RKO (cell line): Measurements from ENCODE around the gene TEX9.
A peak's percentile ranks its signal among the peaks of the same experiment; 100 is the strongest.
"Not testable (repeated sequence)": the region's sequence is repeated elsewhere in the genome, so short reads cannot be mapped to it uniquely, and the experiment has no call there.

Experiments
- DNase-seq: peaks from one replicate; pipeline ENCODE4 v3.0.0-alpha.2; 2016; ENCODE audit warnings: low spot score

The TEX9 gene

DNA sequence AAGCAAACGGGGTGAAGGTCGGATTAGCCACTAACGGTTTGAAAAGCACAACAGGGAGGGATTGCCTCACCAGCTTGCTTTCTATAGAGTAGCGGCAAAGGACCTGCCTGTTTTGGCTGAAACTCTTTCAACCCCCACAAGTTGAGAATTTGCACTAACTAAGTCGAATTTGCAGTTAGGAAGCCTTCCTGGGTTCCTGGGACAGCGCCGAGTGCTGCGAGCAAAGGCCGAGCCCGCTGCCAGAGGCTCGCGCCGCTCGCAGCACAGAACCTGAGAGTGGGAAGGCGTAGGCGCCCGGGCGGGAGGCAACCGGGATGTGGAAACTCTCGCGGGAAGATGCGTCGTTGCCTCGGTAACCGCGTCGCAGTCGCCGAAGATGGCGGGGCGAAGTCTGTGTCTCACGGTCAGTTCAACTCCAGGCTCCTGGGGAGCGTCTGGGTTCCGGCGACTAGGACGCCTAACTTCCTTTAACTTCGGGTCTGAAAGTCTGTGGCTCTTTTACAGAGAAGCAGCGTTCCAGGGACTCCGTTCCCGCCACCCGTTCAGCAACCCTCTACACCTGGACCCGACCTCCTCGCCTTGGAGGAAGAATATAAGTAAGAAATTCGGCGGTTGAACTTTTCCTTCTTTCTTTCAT, at the start of gene TEX9:
Gene TEX9 (plus strand): TSS at position 352 of the 637 bp plus-strand sequence. CDS start 25 bp downstream, at position 377.
- DNase-seq: peak; percentile 89

GRCh38 chr15:56316561-56316960, 48.7 kb upstream of the TEX9 start:
- not testable (repeated sequence) for DNase-seq

DNA sequence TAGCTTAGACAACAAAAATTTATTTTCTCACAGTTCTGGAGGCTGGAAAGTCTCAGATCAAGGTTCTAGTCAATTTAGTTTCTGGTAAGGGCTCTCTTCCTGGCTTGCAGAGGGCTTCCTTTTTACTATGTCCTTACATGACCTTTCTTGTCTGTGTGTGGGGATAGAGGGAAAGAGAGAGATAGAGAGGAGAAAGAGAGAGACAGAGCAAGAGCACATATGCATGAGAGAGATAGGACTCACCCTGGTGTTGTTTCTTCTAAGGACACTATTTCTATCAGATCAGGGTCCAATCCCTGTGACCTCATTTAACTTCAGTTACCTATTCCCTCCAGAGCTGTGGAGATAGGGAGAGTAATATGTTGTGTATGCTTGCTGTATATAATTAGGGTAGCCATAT, 44.9 kb upstream of the TEX9 start:
- no peak for DNase-seq

DNA sequence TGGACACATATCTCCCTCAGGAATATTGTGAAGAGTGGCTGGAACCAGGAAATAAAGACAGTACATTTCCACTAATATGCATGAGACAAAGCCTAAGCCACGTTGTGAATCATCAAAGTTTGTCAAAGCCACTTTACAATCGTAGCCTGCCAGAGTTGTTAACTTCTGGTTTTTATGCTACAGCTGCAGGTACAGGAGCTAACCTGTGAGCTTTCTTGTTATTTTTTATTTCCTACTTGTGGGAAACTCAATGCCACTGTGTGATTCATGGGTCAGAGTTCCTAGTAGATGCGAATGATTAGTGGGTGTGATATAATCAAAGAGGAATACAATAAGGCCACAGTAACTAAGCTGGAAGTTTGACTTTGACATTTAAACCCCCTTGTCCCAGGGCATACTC, 44.4 kb upstream of the TEX9 start:
- no peak for DNase-seq

- DNase-seq: no peak
Measured at GRCh38 chr15:56322444-56322843, 42.8 kb upstream of the TEX9 start.

DNA sequence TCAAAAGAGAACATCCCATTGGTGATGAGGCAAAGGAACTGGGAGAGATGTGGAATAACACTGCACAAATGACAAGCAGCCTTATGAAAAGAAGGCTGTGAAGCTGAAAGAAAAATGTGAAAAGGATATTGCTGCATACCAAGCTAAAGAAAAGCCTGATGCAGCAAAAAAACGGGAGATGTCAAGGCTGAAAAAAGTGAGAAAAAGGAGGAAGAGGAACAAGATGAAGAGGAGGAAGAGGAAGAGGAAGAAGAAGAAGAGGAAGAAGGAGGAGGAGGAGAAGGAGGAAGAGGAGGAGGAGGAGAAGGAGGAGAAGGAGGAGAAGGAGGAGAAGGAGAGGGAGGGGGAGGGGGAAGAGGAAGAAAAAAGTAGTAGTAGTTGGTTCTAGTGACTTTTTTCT, 41.8 kb upstream of the TEX9 start:
- no peak for DNase-seq

- DNase-seq: no peak
Measured at GRCh38 chr15:56325186-56325585, 40.0 kb upstream of the TEX9 start.

- no peak for DNase-seq
Measured at GRCh38 chr15:56327721-56328502, 37.3 kb upstream of the TEX9 start.

- DNase-seq: no peak
Measured at GRCh38 chr15:56337084-56337725, 28.0 kb upstream of the TEX9 start.

DNA sequence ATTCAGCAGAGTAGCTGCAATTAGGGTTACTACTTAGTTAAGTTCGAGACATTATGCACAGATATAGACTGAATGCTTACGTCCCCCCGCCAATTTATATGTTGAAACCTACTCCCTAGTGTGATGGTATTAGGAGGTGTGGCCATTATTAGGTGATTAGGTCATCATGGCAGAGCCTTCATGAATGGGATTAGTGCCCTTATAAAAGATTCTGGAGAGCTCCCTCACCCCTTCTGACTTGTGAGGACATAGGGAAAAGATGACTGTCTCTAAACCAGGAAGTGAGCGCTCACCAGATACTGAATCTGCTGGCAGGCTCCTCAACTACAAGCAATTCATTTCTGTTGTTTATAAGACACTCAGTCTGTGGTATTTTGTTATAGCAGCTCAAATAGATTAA, 25.6 kb upstream of the TEX9 start:
- peak; percentile 42 for DNase-seq

GRCh38 chr15:56341201-56341600, 24.0 kb upstream of the TEX9 start:
- DNase-seq: no peak

DNA sequence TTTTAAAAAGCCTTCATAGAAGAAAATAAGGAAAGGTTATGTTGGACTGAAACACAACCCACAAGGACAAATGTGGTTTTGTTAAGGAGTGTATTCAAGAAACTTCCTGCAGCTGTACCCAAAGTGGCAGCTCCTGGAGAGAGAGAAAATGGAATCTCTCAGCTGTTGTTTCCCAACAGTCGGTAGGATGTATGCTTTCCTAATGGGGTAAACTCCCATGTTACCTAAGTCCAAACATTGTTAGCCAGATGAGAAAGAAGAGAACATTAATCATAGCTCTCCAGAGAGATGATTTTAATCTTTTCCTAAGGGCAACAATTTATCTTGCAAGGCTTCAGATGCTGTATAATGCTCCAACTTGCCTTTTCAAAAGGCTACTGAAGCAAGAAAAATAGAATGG, 22.6 kb upstream of the TEX9 start:
- DNase-seq: no peak

GRCh38 chr15:56343879-56344278, 21.3 kb upstream of the TEX9 start:
- DNase-seq: no peak

DNA sequence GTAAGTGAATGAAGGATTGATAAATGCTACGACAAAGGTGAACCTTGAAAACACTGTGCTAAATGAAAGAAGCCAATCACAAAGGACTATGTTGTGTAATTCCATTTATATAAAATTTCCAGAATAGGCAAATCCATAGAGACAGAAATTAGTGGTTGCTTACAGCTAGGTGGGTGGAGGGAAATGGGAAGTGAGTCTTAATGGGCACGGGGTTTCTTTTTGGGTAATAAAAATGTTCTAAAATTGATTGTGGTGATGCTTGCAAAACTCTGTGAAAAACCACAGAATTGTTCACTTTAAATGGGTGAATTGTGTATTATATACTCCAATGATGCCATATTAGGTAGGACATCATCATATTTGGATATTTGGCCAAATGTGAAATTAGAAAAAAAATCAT, 20.9 kb upstream of the TEX9 start:
- no peak for DNase-seq

DNA sequence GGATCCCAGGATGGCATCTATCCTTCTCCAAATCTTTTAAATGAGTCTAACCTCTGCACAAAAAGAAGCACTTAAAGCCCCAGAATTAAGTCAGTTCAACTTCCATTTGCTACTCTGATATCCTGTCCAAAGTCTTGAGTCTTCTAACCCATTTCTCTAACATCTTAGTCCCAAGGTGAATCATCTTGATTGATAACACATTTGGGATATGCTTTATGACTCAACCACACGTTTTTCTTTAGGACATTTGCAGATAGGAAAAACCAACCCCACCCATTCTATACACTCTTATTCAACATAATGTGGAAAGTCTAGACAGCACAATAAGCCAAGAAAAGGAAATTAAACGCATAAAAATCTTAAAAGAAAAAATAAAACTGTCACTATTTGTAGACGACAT, 18.8 kb upstream of the TEX9 start:
- no peak for DNase-seq

DNA sequence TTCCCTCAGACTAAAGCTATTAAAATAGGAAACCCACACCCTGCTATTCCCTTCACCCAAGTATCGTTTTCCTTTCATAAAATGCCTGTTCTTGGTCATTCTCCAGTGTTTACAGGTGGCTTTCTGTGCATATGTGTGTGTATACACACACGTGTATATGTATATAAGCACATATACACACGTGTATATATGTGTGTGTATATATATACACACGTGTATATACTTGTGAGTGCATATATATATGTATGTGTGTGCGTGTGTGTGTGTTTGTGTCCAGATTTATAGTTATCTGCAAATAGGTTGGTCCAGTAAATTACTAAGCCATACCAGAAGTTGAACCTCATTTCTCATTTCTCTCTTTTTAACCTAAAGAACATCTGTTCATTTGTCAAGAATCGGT, 15.7 kb upstream of the TEX9 start:
- no peak for DNase-seq

GRCh38 chr15:56351353-56351752, 13.9 kb upstream of the TEX9 start:
- no peak for DNase-seq

DNA sequence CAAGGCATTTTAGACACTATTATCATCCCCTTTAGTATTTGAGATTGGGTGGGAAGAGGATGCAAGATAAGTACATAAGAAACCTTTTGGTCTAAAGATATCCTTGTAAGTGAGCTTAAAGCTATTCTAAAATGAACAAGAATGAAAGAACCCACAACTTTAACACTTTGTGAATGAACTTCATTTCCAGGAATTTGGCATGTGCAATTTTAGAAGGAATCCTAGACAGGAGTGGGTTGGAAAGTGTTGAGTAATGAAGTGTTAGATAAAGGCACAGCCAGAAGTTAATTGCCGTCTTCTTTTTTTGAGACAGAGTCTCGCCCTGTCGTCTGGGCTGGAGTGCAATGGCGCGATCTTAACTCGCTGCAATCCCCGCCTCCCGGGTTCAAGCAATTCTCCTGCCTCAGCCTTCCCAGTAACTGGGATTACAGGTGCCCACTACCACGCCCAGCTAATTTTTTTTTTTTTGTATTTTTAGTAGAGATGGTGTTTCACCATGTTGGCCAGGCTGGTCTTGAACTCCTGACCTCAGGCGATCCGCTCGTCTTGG, 13.2 kb upstream of the TEX9 start:
- DNase-seq: no peak

- DNase-seq: no peak
Measured at GRCh38 chr15:56353119-56353518, 12.1 kb upstream of the TEX9 start.

GRCh38 chr15:56353740-56354139, 11.5 kb upstream of the TEX9 start:
- no peak for DNase-seq

GRCh38 chr15:56356616-56357015, 8.6 kb upstream of the TEX9 start:
- no peak for DNase-seq

DNA sequence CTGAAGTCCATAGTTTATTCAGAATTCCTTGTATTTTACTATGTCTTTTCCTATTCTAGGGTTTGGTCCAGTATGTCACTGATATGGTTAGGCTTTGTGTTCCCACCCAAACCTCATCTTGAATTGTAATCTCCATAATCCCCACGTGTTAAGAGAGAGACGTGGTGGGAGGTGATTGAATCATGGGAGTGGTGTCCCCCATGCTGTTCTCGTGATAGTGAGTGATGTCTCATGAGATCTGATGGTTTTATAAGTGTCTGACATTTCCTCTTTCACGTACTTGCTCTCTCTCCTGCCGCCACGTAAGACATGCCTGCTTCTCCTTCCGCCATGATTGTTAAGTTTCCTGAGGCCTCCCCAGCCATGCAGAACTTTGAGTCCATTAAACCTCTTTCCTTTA, 6.6 kb upstream of the TEX9 start:
- no peak for DNase-seq

GRCh38 chr15:56361987-56362386, 3.2 kb upstream of the TEX9 start:
- no peak for DNase-seq
